ENCODE data around the gene VEPH1.

The VEPH1 gene

GRCh38 chr3:157472648-157473047, 30.6 kb downstream of the VEPH1 start:
- DNase-seq = no peak

- DNase-seq = no peak
Measured at GRCh38 chr3:157471064-157471463, 32.2 kb downstream of the VEPH1 start.

GRCh38 chr3:157469561-157470294, 33.5 kb downstream of the VEPH1 start:
- DNase-seq = no peak

DNA sequence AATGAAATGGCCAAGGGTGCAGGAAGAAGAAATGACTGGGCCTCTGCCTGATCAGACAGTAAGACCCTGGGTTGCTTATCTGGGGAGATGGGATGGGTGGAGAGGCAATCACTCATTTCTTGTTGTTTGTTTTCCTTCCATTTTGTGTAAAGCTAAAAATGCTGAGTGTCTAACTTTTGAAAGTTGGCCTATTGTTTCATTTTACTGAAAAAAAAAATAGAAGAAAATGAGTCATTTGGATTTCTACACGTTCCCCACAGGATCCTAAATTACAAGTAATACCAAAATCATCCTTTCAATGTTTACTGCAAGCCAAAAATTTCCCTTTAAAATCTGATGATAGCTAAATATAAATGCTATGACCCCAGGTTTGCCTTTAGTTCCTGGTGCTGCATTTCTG, 36.0 kb downstream of the VEPH1 start:
- DNase-seq = no peak

DNA sequence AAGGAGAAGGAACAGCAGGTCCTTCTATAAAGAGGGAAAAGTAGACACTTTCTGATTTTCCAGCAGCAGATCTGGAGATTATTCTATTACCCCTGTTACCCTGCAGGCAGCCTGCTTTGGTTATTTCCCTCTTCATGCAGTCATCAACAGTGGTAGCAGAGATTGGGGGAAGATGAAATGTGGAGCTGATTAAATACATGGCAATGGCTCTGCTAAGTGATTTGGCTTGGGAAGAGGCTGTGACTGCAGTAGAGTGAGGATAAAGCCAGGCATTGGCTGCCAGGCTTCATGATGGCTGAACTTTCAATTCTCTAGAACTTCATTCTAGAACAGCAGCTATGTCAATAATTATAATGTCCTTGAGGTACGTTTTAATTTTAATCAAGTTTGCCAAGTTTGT, 37.5 kb downstream of the VEPH1 start:
- DNase-seq = no peak

DNA sequence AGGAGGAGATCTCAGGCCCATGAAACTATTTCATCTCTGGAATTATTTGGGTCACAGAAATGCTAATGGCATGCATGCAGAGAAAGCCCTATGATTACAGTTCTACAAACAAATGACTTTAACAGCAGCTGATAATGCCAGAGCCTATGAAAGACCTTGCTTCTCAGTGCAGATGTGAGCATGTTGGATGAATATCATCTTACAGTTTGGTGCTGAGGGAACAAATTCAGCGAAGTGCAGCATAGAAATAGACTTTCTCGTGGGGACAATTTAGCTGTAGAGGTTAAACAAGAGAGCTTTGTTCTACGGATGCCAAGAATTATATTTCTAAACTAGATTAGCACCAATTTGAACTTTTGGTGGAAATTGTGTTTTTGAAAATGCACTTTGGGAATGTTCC, 38.9 kb downstream of the VEPH1 start:
- no peak for DNase-seq

GRCh38 chr3:157463816-157464215, 39.4 kb downstream of the VEPH1 start:
- no peak for DNase-seq

DNA sequence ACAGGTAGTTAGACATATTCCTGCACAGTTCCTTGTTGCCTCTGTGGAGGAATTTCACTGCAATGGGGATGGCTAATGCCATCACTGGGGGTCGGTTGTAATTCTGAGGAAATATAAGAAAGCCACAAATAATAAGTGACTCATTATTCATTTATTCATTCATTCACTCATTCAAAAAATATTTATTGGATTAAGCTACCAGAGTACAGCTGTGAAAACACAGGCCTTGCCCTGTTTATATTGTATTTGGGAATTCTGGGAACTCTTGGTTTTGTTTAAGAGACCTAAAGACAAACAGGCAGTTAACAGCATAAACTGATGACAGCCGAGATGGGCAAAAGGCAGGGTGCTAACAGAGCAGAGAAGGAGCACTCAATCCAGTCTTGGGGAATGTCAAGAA, 43.0 kb downstream of the VEPH1 start:
- no peak for DNase-seq

DNA sequence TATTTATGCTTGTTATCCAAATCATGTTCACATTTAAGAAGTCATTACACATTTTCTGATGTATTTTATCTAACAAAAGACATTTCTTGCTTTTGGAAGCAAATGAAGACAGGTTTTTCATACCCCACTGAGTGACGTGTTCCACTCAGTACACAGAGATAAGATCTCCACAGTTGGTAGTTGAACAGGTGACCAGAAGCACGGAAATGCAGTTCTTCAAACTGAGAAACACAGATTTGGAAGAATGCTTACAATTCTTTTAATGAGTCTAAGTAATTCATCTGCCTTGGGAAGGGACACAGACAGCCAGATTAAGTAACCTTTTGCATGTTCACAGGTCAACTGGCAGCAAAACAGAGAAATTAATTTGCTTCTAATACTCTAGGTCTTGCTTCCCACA, 43.5 kb downstream of the VEPH1 start:
- no peak for DNase-seq

GRCh38 chr3:157453824-157454223, 49.4 kb downstream of the VEPH1 start:
- no peak for DNase-seq

GRCh38 chr3:157452097-157452496, 51.1 kb downstream of the VEPH1 start:
- no peak for DNase-seq

- DNase-seq = no peak
Measured at GRCh38 chr3:157447026-157447694, 56.1 kb downstream of the VEPH1 start.

DNA sequence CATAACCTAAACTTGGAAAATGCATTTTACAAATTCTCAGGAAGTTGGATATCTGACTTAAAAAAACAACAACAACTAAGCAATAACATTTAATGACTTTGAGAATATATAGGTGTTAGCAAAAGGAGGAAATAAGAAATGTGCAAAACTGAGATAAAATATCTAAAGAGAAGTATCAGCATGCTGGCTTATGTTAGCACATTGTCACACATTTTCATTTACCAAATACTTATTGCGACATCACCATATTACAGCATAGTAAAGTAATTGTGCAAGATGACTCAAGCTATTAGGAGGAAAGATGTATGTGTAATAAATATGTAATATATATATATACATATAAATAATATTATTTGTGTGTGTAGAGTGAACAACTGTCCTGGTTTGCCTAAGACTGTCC, 57.4 kb downstream of the VEPH1 start:
- no peak for DNase-seq

DNA sequence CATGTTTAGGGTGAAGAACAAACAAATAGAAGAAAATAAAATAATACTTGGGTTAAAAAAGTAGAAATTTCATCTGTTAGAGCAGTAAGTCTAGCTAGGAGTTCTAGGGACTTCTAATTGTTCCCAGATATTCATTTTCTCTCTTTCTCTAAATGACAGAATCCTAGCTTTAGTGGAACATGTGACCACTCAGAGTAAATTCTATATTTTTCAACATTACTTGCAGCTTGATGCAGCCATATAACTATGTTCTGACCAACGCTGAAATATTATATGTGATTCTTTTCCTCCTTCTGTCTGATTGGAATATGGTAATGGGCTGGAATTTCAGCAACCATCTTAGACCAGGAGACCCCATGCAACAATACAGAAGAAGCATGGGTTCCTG, 58.4 kb downstream of the VEPH1 start:
- no peak for DNase-seq

- no peak for DNase-seq
Measured at GRCh38 chr3:157443905-157444796, 59.1 kb downstream of the VEPH1 start.

- DNase-seq = no peak
Measured at GRCh38 chr3:157442729-157443128, 60.5 kb downstream of the VEPH1 start.

DNA sequence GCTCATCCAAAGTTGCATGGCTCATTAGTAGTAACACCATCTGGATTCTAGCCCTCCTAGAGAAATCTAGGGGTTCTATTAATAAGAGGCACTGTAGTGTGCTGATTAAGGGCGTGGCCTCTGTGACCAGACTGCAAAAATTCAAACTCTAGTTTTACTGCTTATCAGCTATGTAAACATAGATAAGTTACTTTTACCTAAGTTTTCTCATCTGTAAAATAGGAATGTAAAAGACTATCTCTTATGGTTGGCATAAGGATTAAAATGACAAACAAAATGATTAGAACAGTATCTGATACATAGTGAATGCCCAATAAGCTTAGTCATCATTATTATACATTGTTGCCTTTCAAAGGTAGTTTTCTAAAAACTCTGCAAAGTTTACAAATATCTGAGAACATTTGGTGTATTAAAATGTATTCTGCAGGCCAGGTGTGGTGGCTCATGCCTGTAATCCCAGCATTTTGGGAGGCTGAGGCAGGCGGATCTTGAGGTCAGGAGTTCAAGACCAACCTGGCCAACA, 62.1 kb downstream of the VEPH1 start:
- no peak for DNase-seq

DNA sequence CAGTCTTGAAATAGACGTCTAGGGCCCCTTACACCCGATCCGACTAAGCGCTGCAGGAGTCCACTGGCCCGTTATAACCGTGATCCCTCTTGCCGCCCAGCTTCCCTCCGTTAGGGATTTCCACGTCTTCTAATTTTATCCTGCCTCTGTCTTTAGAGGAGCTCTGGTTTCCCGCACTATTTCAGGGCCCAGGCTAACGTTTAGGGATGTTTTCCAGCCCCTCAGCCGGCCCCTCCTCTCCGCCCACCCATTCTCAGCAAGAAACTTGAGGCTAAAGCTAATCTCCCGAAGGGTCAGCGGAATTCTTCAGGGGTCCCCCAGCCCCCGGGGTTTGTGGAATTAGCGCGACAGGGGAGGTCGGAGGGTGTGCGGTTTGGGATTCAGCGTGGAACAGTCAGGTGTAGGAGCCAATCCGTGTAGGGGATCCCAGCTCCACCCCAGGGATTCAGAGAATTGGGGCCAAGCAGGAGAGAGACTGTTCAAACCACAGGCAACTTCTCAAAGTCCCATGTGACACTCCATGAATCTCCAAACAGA, 65.0 kb downstream of the VEPH1 start:
- DNase-seq = peak; percentile 54

- DNase-seq = peak; percentile 86
Measured at GRCh38 chr3:157436583-157437291, 66.5 kb downstream of the VEPH1 start, which contains the start of gene PTX3. PTX3 (plus strand) TSS chr3:157436850; CDS start chr3:157436934, 84 bp downstream.

GRCh38 chr3:157429708-157430107, 73.5 kb downstream of the VEPH1 start:
- DNase-seq = no peak

- DNase-seq = no peak
Measured at GRCh38 chr3:157428853-157429252, 74.4 kb downstream of the VEPH1 start.

DNA sequence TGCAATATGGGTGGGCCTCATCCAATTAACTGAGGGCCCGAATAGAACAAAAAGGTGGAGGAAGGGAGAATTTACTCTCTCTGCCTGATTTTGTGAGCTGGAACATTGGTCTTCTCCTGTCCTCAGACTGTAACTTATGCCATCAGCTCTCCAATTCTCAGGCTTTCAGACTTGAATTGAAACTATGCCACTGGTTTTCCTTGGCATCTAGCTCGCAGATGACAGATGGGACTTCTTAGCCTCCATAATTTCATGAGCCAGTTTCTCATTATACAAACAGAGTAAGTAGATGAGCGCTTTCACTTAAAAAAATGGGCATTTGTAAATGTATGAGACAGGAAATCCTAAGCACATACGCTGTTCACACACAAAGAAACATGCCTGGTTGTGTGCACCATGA, 75.3 kb downstream of the VEPH1 start:
- DNase-seq = no peak

All from femur (tissue), 1 donor.